B cell (primary cell): ENCODE measurements around the gene ERLIN1.

Source experiments
- EZH2 ChIP-seq: IDR thresholded peaks from 2 replicates; pipeline ENCODE4 v1.6.1; 2012; ENCODE audit warnings: borderline replicate concordance, low read depth, mild to moderate bottlenecking, moderate library complexity, low read length; ENCODE audit not compliant: insufficient read depth, poor library complexity, severe bottlenecking
- TF ChIP-seq, protein P1 (sequence below): fragments of 200-600 bp; IDR thresholded peaks from one replicate; pipeline ENCODE4 v1.8.0; 2022; ENCODE audit warnings: antibody characterized with exemption, mild to moderate bottlenecking

- TF ChIP-seq EZH2, result no peak
- TF ChIP-seq, protein P1, sequence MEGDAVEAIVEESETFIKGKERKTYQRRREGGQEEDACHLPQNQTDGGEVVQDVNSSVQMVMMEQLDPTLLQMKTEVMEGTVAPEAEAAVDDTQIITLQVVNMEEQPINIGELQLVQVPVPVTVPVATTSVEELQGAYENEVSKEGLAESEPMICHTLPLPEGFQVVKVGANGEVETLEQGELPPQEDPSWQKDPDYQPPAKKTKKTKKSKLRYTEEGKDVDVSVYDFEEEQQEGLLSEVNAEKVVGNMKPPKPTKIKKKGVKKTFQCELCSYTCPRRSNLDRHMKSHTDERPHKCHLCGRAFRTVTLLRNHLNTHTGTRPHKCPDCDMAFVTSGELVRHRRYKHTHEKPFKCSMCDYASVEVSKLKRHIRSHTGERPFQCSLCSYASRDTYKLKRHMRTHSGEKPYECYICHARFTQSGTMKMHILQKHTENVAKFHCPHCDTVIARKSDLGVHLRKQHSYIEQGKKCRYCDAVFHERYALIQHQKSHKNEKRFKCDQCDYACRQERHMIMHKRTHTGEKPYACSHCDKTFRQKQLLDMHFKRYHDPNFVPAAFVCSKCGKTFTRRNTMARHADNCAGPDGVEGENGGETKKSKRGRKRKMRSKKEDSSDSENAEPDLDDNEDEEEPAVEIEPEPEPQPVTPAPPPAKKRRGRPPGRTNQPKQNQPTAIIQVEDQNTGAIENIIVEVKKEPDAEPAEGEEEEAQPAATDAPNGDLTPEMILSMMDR, result no peak
These were observed 10.0 kb downstream of the ERLIN1 start for GRCh38 chr10:100175875-100176274.
